ENCODE results near the gene AIPL1.

- TF ChIP-seq CTCF (conservative IDR thresholded peaks at IDR 0.05; ENCODE audit: low read depth, low read length) (no peak), EZH2 (IDR thresholded peaks at IDR 0.05; ENCODE audit: borderline replicate concordance, low read depth, low read length, poor library complexity, severe bottlenecking) (no peak)
These were observed 60.1 kb downstream of the AIPL1 start for GRCh38 chr17:6374761-6375312.

Data from A673 (cell line).